T-cell (primary cell): Measurements from ENCODE around the gene P2RX5. TPM values are rescaled to one million over a fixed set of nuclear protein-coding genes. Genes with fewer than 3 reads are reported as not detected.

Experiments
- ATAC-seq, 4 experiments: fragments of 200-7000 bp in 3 of 4; fragments of 150-1000 bp in 1 of 4; cut with Tn5 transposase; replicated peaks in 1 of 4; 1 replicate in 3 of 4; 2 replicates in 1 of 4; pipeline ENCODE4 v1.10.0; 2021; ENCODE audit warnings: moderate library complexity in 3 of 4, mild to moderate bottlenecking in 2 of 4, moderate number of reproducible peaks in 1 of 4
- CTCF ChIA-PET, 2 donors: fragments of 300-600 bp; sonication (Branson Sonifier 250); formaldehyde crosslinking; loops; one replicate each; lab custom pipeline; 2022; ENCODE audit warnings: antibody characterized with exemption in 2 of 2; lab: Charles Lee
- POLR2A ChIA-PET, 2 donors: fragments of 300-600 bp; sonication (Branson Sonifier 250); formaldehyde crosslinking; loops; one replicate each; lab custom pipeline; 2022; ENCODE audit warnings: antibody characterized with exemption in 2 of 2; lab: Charles Lee
- DNase-seq, 35 experiments: peaks; one replicate each; pipeline versions ENCODE4 v3.0.0 to v3.0.0-alpha.2; 2013 to 2023
- H3K27ac ChIP-seq: one replicate; pipeline ENCODE4 v1.5.1; 2013; ENCODE audit warnings: low read length
- H3K27me3 ChIP-seq, 2 experiments: replicated peaks in 1 of 2; 1 replicate in 1 of 2; 2 replicates in 1 of 2; pipeline versions ENCODE4 v1.6.1 to v1.7.0; 2013; ENCODE audit warnings: low read length in 1 of 2, mixed read lengths in 1 of 2; ENCODE audit not compliant: control insufficient read depth in 2 of 2, insufficient read depth in 2 of 2; ENCODE audit errors: extremely low read depth in 1 of 2
- H3K36me3 ChIP-seq, 2 donors: 1 replicate in 1 of 2; 2 replicates in 1 of 2; pipeline versions ENCODE4 v1.6.1 to v1.7.0; 2013; ENCODE audit warnings: low read length in 1 of 2; ENCODE audit not compliant: control insufficient read depth in 2 of 2, insufficient read depth in 1 of 2; ENCODE audit errors: extremely low read depth in 1 of 2
- H3K4me1 ChIP-seq, 2 experiments: 1 replicate in 1 of 2; 2 replicates in 1 of 2; pipeline versions ENCODE4 v1.6.1 to v1.7.0; 2013; ENCODE audit warnings: low read length in 2 of 2, mixed read lengths in 1 of 2; ENCODE audit not compliant: insufficient read depth in 2 of 2, control insufficient read depth in 1 of 2; ENCODE audit errors: extremely low read depth in 1 of 2
- H3K4me3 ChIP-seq, 2 donors: 1 replicate in 1 of 2; 2 replicates in 1 of 2; pipeline versions ENCODE4 v1.5.1 to v1.7.0; 2013; ENCODE audit warnings: mild to moderate bottlenecking in 2 of 2, low read length in 1 of 2, moderate library complexity in 1 of 2; ENCODE audit not compliant: control insufficient read depth in 1 of 2; ENCODE audit errors: extremely low read depth in 1 of 2
- H3K9me3 ChIP-seq: 2 replicates; pipeline ENCODE4 v1.7.0; 2013
- H3K27ac Mint-ChIP-seq, 2 donors: one replicate each; pipeline ENCODE4 v1.8.0; 2020 to 2021; ENCODE audit warnings: mild to moderate bottlenecking in 2 of 2, mixed read lengths in 2 of 2
- H3K27me3 Mint-ChIP-seq, 2 donors: one replicate each; pipeline ENCODE4 v1.8.0; 2021 to 2022; ENCODE audit warnings: mixed read lengths in 2 of 2
- H3K36me3 Mint-ChIP-seq: one replicate; pipeline ENCODE4 v1.8.0; 2021; ENCODE audit warnings: mixed read lengths
- H3K4me1 Mint-ChIP-seq, 3 donors: one replicate each; pipeline ENCODE4 v1.8.0; 2020 to 2022; ENCODE audit warnings: mixed read lengths in 3 of 3, mild to moderate bottlenecking in 1 of 3
- H3K4me3 Mint-ChIP-seq, 3 donors: one replicate each; pipeline ENCODE4 v1.8.0; 2020 to 2022; ENCODE audit warnings: mild to moderate bottlenecking in 3 of 3, mixed read lengths in 3 of 3, moderate library complexity in 3 of 3
- H3K9me3 Mint-ChIP-seq, 3 donors: one replicate each; pipeline ENCODE4 v1.8.0; 2020 to 2022; ENCODE audit warnings: mixed read lengths in 3 of 3
- WGBS: methylation state at CpG from one replicate; pipeline ENCODE4 v1.1.5; 2013; ENCODE audit warnings: missing lambda C conversion rate; ENCODE audit not compliant: insufficient coverage; 5-methylcytosine and 5-hydroxymethylcytosine counted together
- total RNA-seq, 35 experiments: library from RNA in 6 of 35; stranded (reverse) in 6 of 35; fragments of 120-200 nt in 1 of 35; gene quantifications; one replicate each; pipeline versions ENCODE4 v1.2.1 to v1.2.4 and lab custom pipeline; 2013 to 2026

P2RX5 gene
- total RNA-seq, 5 donors from 2014 or later (not counting 1 experiment from before 2014, with no cell fraction given), result 19.6 to 35.6 (median 29.9) TPM

- H3K36me3 ChIP-seq, result peaks cover 0 to 11% of the 10 kb centered on the region in 2 donors
- no peaks in the 10 kb centered on the region for H3K27me3 ChIP-seq
- H3K4me3 ChIP-seq, result no peak overlapping the region
- ATAC-seq (no peak), DNase-seq (no peak)
- Mint-ChIP-seq H3K27ac (no peak overlapping the region), H3K9me3 (no peaks in the 10 kb centered on the region), H3K36me3 (peaks cover 3% of the 10 kb centered on the region), H3K27me3 (no peaks in the 10 kb centered on the region), H3K4me1 (peaks cover 20 to 39% (median 26%) of the 10 kb centered on the region in 3 donors), H3K4me3 (peak overlapping the region; percentile 41 to 92 (median 62))
- H3K9me3 ChIP-seq, result no peaks in the 10 kb centered on the region
- H3K27ac ChIP-seq, result no peak overlapping the region
- ChIA-PET POLR2A (interaction anchor here in 1 of 2 donors (1.0 kb wide), 1 partner anchor 30 kb away, joined by 4 read pairs; the partner anchor contains the start of genes CTNS and SHPK), CTCF (no interaction called here)
- 96% methylated on average over 2 of the region's 6 CpGs for WGBS
- H3K4me1 ChIP-seq, result peaks cover 7 to 29% of the 10 kb centered on the region in 2 experiments
Observed at GRCh38 chr17:3666516-3666915, 29.4 kb downstream of the P2RX5 start.

DNA sequence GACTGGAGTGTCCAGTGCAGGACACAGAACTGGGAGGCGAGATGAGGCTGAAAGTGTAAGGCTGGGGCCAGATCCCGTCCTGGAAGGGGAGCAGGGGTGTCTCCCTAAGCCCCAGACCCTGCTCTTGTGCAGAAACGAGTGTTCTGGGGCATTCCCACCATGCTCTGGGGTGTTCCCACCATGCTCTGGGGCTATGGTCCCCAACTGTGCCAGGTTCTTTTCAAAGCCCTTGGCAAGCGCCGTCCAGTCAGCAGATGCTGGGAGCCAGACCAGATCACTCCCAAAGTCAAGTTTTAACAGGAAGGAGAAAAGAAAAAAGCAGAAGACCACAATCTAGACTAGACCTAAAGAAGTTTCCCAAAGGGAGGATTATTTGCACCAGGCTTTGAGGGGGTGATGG lies 30.1 kb downstream of the P2RX5 start:
- H3K36me3 Mint-ChIP-seq, result peaks cover 3% of the 10 kb centered on the region

DNA sequence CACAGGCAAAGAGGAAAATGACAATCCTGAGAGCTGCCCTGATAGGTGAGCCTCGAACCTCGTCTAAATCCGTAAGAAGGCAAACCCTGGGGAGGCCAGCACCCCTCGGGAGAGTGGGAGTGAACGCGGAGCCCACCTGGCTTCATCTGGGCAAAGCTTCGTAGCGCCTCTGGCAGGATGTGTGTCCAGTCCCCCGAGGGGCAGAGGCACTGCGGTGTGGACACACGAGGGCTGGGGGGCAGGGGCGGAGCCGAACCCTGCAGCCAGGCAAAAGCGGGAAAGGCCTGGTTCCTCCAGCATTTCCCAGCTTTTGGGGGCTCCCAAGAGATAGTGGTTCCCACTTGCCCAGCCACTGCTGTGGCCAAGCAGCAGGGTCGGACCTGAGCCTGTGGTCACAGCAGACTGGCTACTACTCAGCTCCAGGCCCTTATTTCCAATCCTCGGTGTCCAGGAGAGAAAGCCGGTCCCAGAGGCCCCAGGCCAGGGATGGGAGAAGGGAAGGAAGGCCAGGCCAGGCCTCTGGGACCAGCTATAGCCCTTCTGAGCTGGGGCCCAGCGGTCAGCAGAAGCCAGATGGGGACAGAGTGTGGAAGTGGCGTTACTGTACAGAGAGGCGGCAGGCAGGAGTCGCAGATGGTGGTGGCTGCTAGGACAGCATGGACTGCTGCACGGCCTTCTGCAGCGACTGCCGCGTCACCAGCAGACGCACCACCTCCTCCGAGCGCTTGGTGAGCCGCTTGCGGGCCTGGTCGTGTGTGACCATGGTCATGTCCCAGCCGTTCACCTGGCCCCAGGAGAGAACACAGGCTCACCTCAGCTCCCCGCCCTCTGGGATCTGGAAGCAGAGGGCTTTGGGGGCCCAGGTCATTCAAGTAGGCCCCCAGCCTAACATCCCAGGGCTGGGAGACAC lies 32.6 kb downstream of the P2RX5 start:
- CTCF ChIA-PET, result interaction anchor here in 1 of 2 donors (1.4 kb wide), 1 partner anchor 27 kb away, joined by 3 read pairs; the partner anchor contains the start of genes CTNS and SHPK
- Histone ChIP-seq H3K36me3 (peaks cover 3% of the 10 kb centered on the region in 2 donors), H3K4me1 (peaks cover 0 to 12% of the 10 kb centered on the region in 2 experiments), H3K27me3 (no peaks in the 10 kb centered on the region), H3K9me3 (no peaks in the 10 kb centered on the region), H3K4me3 (no peak overlapping the region), H3K27ac (no peak overlapping the region)
- Mint-ChIP-seq H3K9me3 (no peaks in the 10 kb centered on the region), H3K36me3 (no peaks in the 10 kb centered on the region), H3K27me3 (no peaks in the 10 kb centered on the region), H3K4me1 (peaks cover 8 to 19% (median 14%) of the 10 kb centered on the region in 3 donors), H3K4me3 (no peak overlapping the region), H3K27ac (no peak overlapping the region)
- POLR2A ChIA-PET, result no interaction called here
- WGBS, result 95% methylated on average over 31 of the region's 33 CpGs
- DNase-seq (no peak), ATAC-seq (no peak)

More for the DNA sequence above, 30.1 kb downstream of the P2RX5 start:
- ATAC-seq (no peak), DNase-seq (no peak)
- Mint-ChIP-seq H3K9me3 (no peaks in the 10 kb centered on the region), H3K27me3 (no peaks in the 10 kb centered on the region), H3K4me1 (peaks cover 20 to 36% (median 26%) of the 10 kb centered on the region in 3 donors), H3K27ac (no peak overlapping the region), H3K4me3 (peak overlapping the region; percentile 41 to 92 (median 62))
- Histone ChIP-seq H3K4me3 (no peak overlapping the region), H3K4me1 (peaks cover 7 to 29% of the 10 kb centered on the region in 2 experiments), H3K27me3 (no peaks in the 10 kb centered on the region), H3K36me3 (peaks cover 0 to 8% of the 10 kb centered on the region in 2 donors), H3K27ac (no peak overlapping the region), H3K9me3 (no peaks in the 10 kb centered on the region)
- CTCF ChIA-PET, result no interaction called here
- WGBS, result 74% methylated on average over 3 of the region's 5 CpGs
- POLR2A ChIA-PET, result no interaction called here

- H3K4me3 ChIP-seq, result no peak overlapping the region
- ChIA-PET CTCF (no interaction called here), POLR2A (no interaction called here)
- DNase-seq (no peak), ATAC-seq (no peak)
- H3K36me3 Mint-ChIP-seq, result no peaks in the 10 kb centered on the region
- H3K4me3 Mint-ChIP-seq, result no peak overlapping the region
- H3K9me3 ChIP-seq, result no peaks in the 10 kb centered on the region
- H3K36me3 ChIP-seq, result peaks cover 3% of the 10 kb centered on the region in 2 donors
- peaks cover 0 to 3% (median 0%) of the 10 kb centered on the region in 3 donors for H3K4me1 Mint-ChIP-seq
- H3K27ac ChIP-seq, result no peak overlapping the region
- no peaks in the 10 kb centered on the region for H3K9me3 Mint-ChIP-seq
- 96% methylated on average over 22 of the region's 23 CpGs for WGBS
- no peaks in the 10 kb centered on the region for H3K27me3 ChIP-seq
- no peaks in the 10 kb centered on the region for H3K4me1 ChIP-seq
- H3K27me3 Mint-ChIP-seq, result no peaks in the 10 kb centered on the region
- H3K27ac Mint-ChIP-seq, result no peak overlapping the region
Observed at GRCh38 chr17:3660311-3660891, 35.6 kb downstream of the P2RX5 start.

DNA sequence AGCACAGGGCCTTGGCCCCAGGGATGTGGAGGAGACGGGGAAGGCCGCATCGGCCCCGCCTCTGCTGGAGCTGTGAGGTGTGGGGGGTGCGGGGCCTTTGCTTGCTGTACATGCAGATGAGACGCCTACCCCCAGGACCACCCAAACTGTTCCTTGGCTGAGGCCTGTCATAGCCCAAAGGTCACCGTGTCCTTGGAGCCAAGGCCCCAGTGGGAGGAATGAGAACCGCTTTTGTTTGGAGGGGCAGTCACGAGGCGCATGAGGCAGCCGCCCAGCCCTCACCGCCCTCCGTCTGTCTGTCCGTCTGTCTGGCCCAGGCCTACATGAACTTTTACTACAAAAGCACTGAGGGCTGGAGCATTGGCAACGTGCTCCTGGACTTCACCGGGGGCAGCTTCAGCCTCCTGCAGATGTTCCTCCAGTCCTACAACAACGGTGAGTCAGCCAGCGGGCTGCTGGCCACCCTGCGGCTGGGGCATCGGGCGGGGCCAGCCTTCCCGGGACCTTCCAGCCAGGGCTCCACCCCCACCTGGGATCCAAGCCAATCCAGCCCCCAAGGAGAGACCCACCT lies 36.3 kb downstream of the P2RX5 start:
- Histone ChIP-seq H3K27me3 (no peaks in the 10 kb centered on the region), H3K4me3 (no peak overlapping the region), H3K9me3 (no peaks in the 10 kb centered on the region), H3K4me1 (no peaks in the 10 kb centered on the region), H3K27ac (no peak overlapping the region), H3K36me3 (peaks cover 3 to 7% of the 10 kb centered on the region in 2 donors)
- Mint-ChIP-seq H3K4me3 (no peak overlapping the region), H3K27me3 (no peaks in the 10 kb centered on the region), H3K9me3 (no peaks in the 10 kb centered on the region), H3K4me1 (no peaks in the 10 kb centered on the region), H3K27ac (no peak overlapping the region), H3K36me3 (no peaks in the 10 kb centered on the region)
- 94% methylated on average over 9 of the region's 22 CpGs for WGBS
- DNase-seq (no peak), ATAC-seq (no peak)
- ChIA-PET CTCF (no interaction called here), POLR2A (no interaction called here)

- Histone ChIP-seq H3K36me3 (peaks cover 3 to 7% of the 10 kb centered on the region in 2 donors), H3K4me1 (no peaks in the 10 kb centered on the region), H3K27ac (no peak overlapping the region), H3K27me3 (no peaks in the 10 kb centered on the region), H3K9me3 (no peaks in the 10 kb centered on the region), H3K4me3 (no peak overlapping the region)
- Mint-ChIP-seq H3K9me3 (no peaks in the 10 kb centered on the region), H3K36me3 (no peaks in the 10 kb centered on the region), H3K27ac (no peak overlapping the region), H3K4me1 (no peaks in the 10 kb centered on the region), H3K27me3 (no peaks in the 10 kb centered on the region), H3K4me3 (no peak overlapping the region)
- WGBS, result 83% methylated on average over 21 of the region's 22 CpGs
- no peak for DNase-seq
- no peak for ATAC-seq
- ChIA-PET POLR2A (no interaction called here), CTCF (no interaction called here)
Observed at GRCh38 chr17:3658784-3659449, 37.0 kb downstream of the P2RX5 start.
